Measurements from ENCODE around the gene PARD3B. TPM values are rescaled to one million over a fixed set of nuclear protein-coding genes. Genes with fewer than 3 reads are reported as not detected.

The PARD3B gene
- total and polyA plus RNA-seq, 2 of the 8 experiments (the other 6 are each of a cell fraction or from before 2014, with no cell fraction given) = 1.2 to 5.7 TPM

DNA sequence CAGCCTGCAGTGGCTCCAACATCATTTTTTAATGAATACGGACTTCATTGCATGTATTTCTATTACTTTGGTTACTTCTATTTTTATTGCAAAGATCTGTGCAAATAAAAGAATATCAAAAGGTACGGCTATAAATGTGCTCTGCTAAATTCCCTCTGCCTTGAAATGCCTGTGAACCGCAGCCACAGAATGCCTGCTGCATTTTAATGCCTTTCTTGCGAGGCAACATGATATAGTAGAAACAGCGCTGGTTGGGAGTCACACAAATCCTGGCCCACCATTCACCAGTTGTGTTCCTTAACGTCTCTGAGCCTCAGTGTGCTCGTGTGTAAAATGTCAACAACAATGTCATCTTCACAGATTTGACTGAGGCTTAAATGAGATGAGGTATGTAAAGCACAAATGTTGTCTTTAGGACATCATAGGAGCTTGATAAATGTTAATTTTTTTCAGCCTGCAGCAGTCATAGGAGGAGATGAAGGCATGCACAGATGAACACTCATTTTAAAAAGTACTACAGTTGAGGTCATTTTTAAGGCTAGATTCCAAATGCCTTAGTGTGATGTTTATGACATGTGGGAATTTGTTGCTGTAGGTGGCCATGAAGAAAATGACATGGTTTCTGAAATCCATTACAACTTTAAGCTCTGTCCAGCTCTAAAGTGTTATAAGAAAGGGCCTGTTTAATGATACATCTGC lies 949.4 kb downstream of the PARD3B start:
- Histone ChIP-seq H3K36me3 (ENCODE audit: control insufficient read depth in 2 of 4, insufficient read depth in 4 of 4, low read length in 3 of 4) (no peaks in the 10 kb centered on the region; a peak in 1 of 8 replicates), H2BK15ac (ENCODE audit: low read length) (no peak overlapping the region), H3K14ac (ENCODE audit: insufficient read length) (no peak overlapping the region), H3K79me1 (ENCODE audit: low read depth, low read length) (no peaks in the 10 kb centered on the region), H2BK12ac (ENCODE audit: low read depth, low read length) (no peak overlapping the region), H4K91ac (replicated peaks; ENCODE audit: insufficient read length, low read length) (no peak overlapping the region), H4K8ac (ENCODE audit: extremely low read depth, insufficient read depth, low read length) (no peak overlapping the region), H3K9me3 (ENCODE audit: insufficient read depth in 2 of 2, low read depth in 1 of 2, low read length in 1 of 2) (peaks cover 0 to 4% of the 10 kb centered on the region in 2 experiments; a peak in 1 of 4 replicates), H3K4ac (replicated peaks; ENCODE audit: insufficient read length, low read depth, low read length) (no peak overlapping the region), H3K4me3 (ENCODE audit: extremely low read depth in 1 of 4, insufficient read depth in 2 of 4, low read depth in 3 of 4, low read length in 4 of 4) (no peak overlapping the region), H3K23ac (ENCODE audit: insufficient read length) (no peak overlapping the region), H3K23me2 (ENCODE audit: low read depth, low read length) (no peaks in the 10 kb centered on the region), H2AK5ac (ENCODE audit: low read depth, low read length) (no peak overlapping the region), H3K27ac (ENCODE audit: low read depth, low read length) (no peak overlapping the region), H3K56ac (replicated peaks; ENCODE audit: insufficient read length, low read depth, low read length) (no peak overlapping the region), H2BK120ac (replicated peaks; ENCODE audit: low read depth, low read length) (no peak overlapping the region), H3K27me3 (replicated peaks in 1 of 4; ENCODE audit: control insufficient read depth in 3 of 4, extremely low read depth in 1 of 4, insufficient read depth in 3 of 4, low read length in 3 of 4) (no peaks in the 10 kb centered on the region), H3K4me1 (replicated peaks in 1 of 4; ENCODE audit: control insufficient read depth in 3 of 4, insufficient read depth in 4 of 4, low read length in 3 of 4) (no peaks in the 10 kb centered on the region; a peak in 1 of 7 replicates), H2AFZ (ENCODE audit: low read length) (no peak overlapping the region), H3K79me2 (ENCODE audit: control insufficient read depth in 1 of 2, insufficient read depth in 2 of 2, low read length in 2 of 2) (no peaks in the 10 kb centered on the region), H2BK5ac (ENCODE audit: low read depth, low read length) (no peak overlapping the region), H3K18ac (ENCODE audit: extremely low read depth, low read length) (no peak overlapping the region), H3K4me2 (ENCODE audit: insufficient read depth in 1 of 2, low read depth in 2 of 2, low read length in 2 of 2) (no peak overlapping the region), H4K20me1 (replicated peaks in 1 of 2; ENCODE audit: control insufficient read depth in 1 of 2, insufficient read depth in 2 of 2, low read length in 2 of 2) (peaks cover 0 to 1% of the 10 kb centered on the region in 2 experiments), H4K5ac (ENCODE audit: insufficient read length, low read depth, low read length) (no peak overlapping the region), H2BK20ac (ENCODE audit: low read length) (no peak overlapping the region), H3K9ac (replicated peaks in 1 of 4; ENCODE audit: extremely low read depth in 1 of 4, low read depth in 3 of 4, low read length in 3 of 4) (no peak overlapping the region)
- FAIRE-seq (no peak), DNase-seq (ENCODE audit: low read depth in 1 of 2, low spot score in 2 of 2) (no peak)
- ChIA-PET POLR2A (ENCODE audit: partially characterized antibody) (no interaction called here), CTCF (ENCODE audit: partially characterized antibody) (interaction anchor here (1.4 kb wide), 1 partner anchor 19 kb away, joined by 3 read pairs; no protein-coding TSS in a partner anchor)
- 83% methylated on average over 7 of the region's 7 CpGs; no CpG with 5 or more reads in 1 of the 2 experiments for WGBS, 2 experiments (ENCODE audit: extremely low coverage in 1 of 2, insufficient coverage in 1 of 2, insufficient read length in 1 of 2, insufficient replicate concordance in 2 of 2, low coverage in 1 of 2, low lambda C conversion rate in 2 of 2, missing lambda C conversion rate in 1 of 2)
- TF ChIP-seq KDM4A (IDR thresholded peaks at IDR 0.05; ENCODE audit: low read depth, low read length, severe bottlenecking) (no peak), KDM1A (IDR thresholded peaks at IDR 0.05; ENCODE audit: borderline replicate concordance, low read length) (no peak), BACH1 (IDR thresholded peaks at IDR 0.05; ENCODE audit: low read length) (no peak), TEAD4 (IDR thresholded peaks at IDR 0.05; ENCODE audit: low read depth, low read length) (no peak), PHF8 (conservative IDR thresholded peaks at IDR 0.05; ENCODE audit: low read depth, low read length) (no peak), EGR1 (IDR thresholded peaks at IDR 0.05; ENCODE audit: borderline replicate concordance, low read depth, low read length) (no peak), HDAC6 (IDR thresholded peaks at IDR 0.05; ENCODE audit: low read depth, low read length) (no peak)
- TF ChIP-seq, protein P1, sequence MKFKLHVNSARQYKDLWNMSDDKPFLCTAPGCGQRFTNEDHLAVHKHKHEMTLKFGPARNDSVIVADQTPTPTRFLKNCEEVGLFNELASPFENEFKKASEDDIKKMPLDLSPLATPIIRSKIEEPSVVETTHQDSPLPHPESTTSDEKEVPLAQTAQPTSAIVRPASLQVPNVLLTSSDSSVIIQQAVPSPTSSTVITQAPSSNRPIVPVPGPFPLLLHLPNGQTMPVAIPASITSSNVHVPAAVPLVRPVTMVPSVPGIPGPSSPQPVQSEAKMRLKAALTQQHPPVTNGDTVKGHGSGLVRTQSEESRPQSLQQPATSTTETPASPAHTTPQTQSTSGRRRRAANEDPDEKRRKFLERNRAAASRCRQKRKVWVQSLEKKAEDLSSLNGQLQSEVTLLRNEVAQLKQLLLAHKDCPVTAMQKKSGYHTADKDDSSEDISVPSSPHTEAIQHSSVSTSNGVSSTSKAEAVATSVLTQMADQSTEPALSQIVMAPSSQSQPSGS (IDR thresholded peaks at IDR 0.05; ENCODE audit: low read length) = no peak

Data from H1 (cell line).